Neuronal stem cell (in vitro differentiated cells): Measurements from ENCODE around the gene TRPC4AP.

Experiments
- DNase-seq: peaks from one replicate; pipeline ENCODE4 v3.0.0-alpha.2; 2013; ENCODE audit warnings: low spot score
- H2AFZ ChIP-seq: one replicate; pipeline ENCODE4 v1.6.1; 2013; ENCODE audit warnings: mild to moderate bottlenecking, low read length, inconsistent platforms
- H2AK5ac ChIP-seq: 2 replicates; pipeline ENCODE4 v1.6.1; 2013; ENCODE audit warnings: low read depth, mild to moderate bottlenecking, inconsistent platforms, low read length, moderate library complexity, mixed read lengths
- H2BK120ac ChIP-seq: 2 replicates; pipeline ENCODE4 v1.6.1; 2013; ENCODE audit warnings: low read depth, mild to moderate bottlenecking, inconsistent platforms, low read length, moderate library complexity, mixed read lengths
- H2BK12ac ChIP-seq: one replicate; pipeline ENCODE4 v1.6.1; 2013; ENCODE audit warnings: low read length, inconsistent platforms
- H2BK15ac ChIP-seq: 2 replicates; pipeline ENCODE4 v1.6.1; 2013; ENCODE audit warnings: mild to moderate bottlenecking, low read length, inconsistent platforms, mixed read lengths
- H2BK5ac ChIP-seq: one replicate; pipeline ENCODE4 v1.6.1; 2013; ENCODE audit warnings: inconsistent platforms, mild to moderate bottlenecking, low read length, moderate library complexity
- H3K14ac ChIP-seq: one replicate; pipeline ENCODE4 v1.6.1; 2013; ENCODE audit warnings: low read length, inconsistent platforms
- H3K18ac ChIP-seq: 2 replicates; pipeline ENCODE4 v1.6.1; 2013; ENCODE audit warnings: low read length, inconsistent platforms
- H3K23ac ChIP-seq: 2 replicates; pipeline ENCODE4 v1.6.1; 2013; ENCODE audit warnings: low read depth, mild to moderate bottlenecking, mixed read lengths, low read length, inconsistent platforms; ENCODE audit not compliant: poor library complexity
- H3K27ac ChIP-seq: replicated peaks from 3 replicates; pipeline ENCODE4 v1.5.1; 2013; ENCODE audit warnings: low read length, inconsistent platforms
- H3K27me3 ChIP-seq, 3 experiments: 2 replicates each; pipeline ENCODE4 v1.6.1; 2013; ENCODE audit warnings: low read length in 3 of 3, mild to moderate bottlenecking in 2 of 3, inconsistent platforms in 1 of 3, low read depth in 1 of 3, mixed read lengths in 1 of 3, moderate library complexity in 1 of 3; ENCODE audit not compliant: control insufficient read depth in 3 of 3, insufficient read depth in 3 of 3
- H3K36me3 ChIP-seq, 2 donors: replicated peaks in 1 of 2; 2 replicates each; pipeline ENCODE4 v1.6.1; 2013; ENCODE audit warnings: low read length in 2 of 2; ENCODE audit not compliant: control insufficient read depth in 2 of 2, insufficient read depth in 2 of 2
- H3K4ac ChIP-seq: 2 replicates; pipeline ENCODE4 v1.6.1; 2013; ENCODE audit warnings: inconsistent platforms, mild to moderate bottlenecking, low read length, moderate library complexity
- H3K4me1 ChIP-seq, 2 donors: 1 replicate in 1 of 2; 2 replicates in 1 of 2; pipeline ENCODE4 v1.6.1; 2013; ENCODE audit warnings: low read length in 2 of 2, low read depth in 1 of 2; ENCODE audit not compliant: control insufficient read depth in 2 of 2, insufficient read depth in 1 of 2
- H3K4me2 ChIP-seq: one replicate; pipeline ENCODE4 v1.6.1; 2013; ENCODE audit warnings: mild to moderate bottlenecking, low read length, inconsistent platforms; ENCODE audit not compliant: insufficient read depth, poor library complexity, severe bottlenecking
- H3K4me3 ChIP-seq, 2 donors: 2 replicates each; pipeline ENCODE4 v1.5.1; 2013; ENCODE audit warnings: low read length in 2 of 2, mild to moderate bottlenecking in 2 of 2, inconsistent platforms in 1 of 2, moderate library complexity in 1 of 2
- H3K79me1 ChIP-seq: one replicate; pipeline ENCODE4 v1.6.1; 2013; ENCODE audit warnings: low read depth, mild to moderate bottlenecking, inconsistent platforms, low read length, moderate library complexity
- H3K9ac ChIP-seq: one replicate; pipeline ENCODE4 v1.6.1; 2013; ENCODE audit warnings: mild to moderate bottlenecking, low read depth, low read length, inconsistent platforms; ENCODE audit not compliant: poor library complexity
- H3K9me3 ChIP-seq, 2 donors: replicated peaks in 1 of 2; 2 replicates each; pipeline versions ENCODE3 to v1.6.1; 2013; ENCODE audit warnings: low read length in 2 of 2, mild to moderate bottlenecking in 2 of 2, inconsistent platforms in 1 of 2, low read depth in 1 of 2, mixed read lengths in 1 of 2, moderate library complexity in 1 of 2; ENCODE audit not compliant: control insufficient read depth in 2 of 2, insufficient read depth in 1 of 2
- H4K8ac ChIP-seq: one replicate; pipeline ENCODE4 v1.6.1; 2013; ENCODE audit warnings: low read depth, mild to moderate bottlenecking, inconsistent platforms, low read length, moderate library complexity
- H4K91ac ChIP-seq: one replicate; pipeline ENCODE4 v1.6.1; 2013; ENCODE audit warnings: low read length, low read depth, mild to moderate bottlenecking, inconsistent platforms; ENCODE audit not compliant: poor library complexity
- WGBS, 2 donors: extraction: QIAGEN DNeasy Blood & Tissue Kit; methylation state at CpG; one replicate each; pipeline ENCODE4 v1.1.7; 2013; ENCODE audit warnings: missing lambda C conversion rate in 2 of 2, mixed read lengths in 1 of 2; ENCODE audit not compliant: insufficient read length in 2 of 2, insufficient replicate concordance in 1 of 2; ENCODE audit errors: extremely low coverage in 2 of 2; 5-methylcytosine and 5-hydroxymethylcytosine counted together

Gene TRPC4AP

GRCh38 chr20:35021831-35022230 lies 70.8 kb downstream of the TRPC4AP start:
- H4K8ac ChIP-seq: no peak overlapping the region
- H3K4me2 ChIP-seq: no peak overlapping the region
- no peak overlapping the region for H2AK5ac ChIP-seq
- H3K14ac ChIP-seq: no peak overlapping the region
- H4K91ac ChIP-seq: no peak overlapping the region
- WGBS, 2 donors: no CpG with 5 or more reads among the region's 1 CpG
- no peak overlapping the region for H2AFZ ChIP-seq
- no peaks in the 10 kb centered on the region for H3K9me3 ChIP-seq
- H3K23ac ChIP-seq: no peak overlapping the region
- H2BK15ac ChIP-seq: no peak overlapping the region
- H3K27ac ChIP-seq: no peak overlapping the region
- H2BK120ac ChIP-seq: no peak overlapping the region
- H3K9ac ChIP-seq: no peak overlapping the region
- DNase-seq: no peak
- no peak overlapping the region for H2BK12ac ChIP-seq
- H3K4ac ChIP-seq: no peak overlapping the region
- H3K27me3 ChIP-seq: no peaks in the 10 kb centered on the region
- H3K79me1 ChIP-seq: peaks cover 5% of the 10 kb centered on the region
- H2BK5ac ChIP-seq: no peak overlapping the region
- no peak overlapping the region for H3K18ac ChIP-seq
- no peak overlapping the region for H3K4me3 ChIP-seq
- H3K36me3 ChIP-seq: peaks cover 25 to 93% of the 10 kb centered on the region in 2 donors
- H3K4me1 ChIP-seq: no peaks in the 10 kb centered on the region

- H4K91ac ChIP-seq: no peak overlapping the region
- H3K36me3 ChIP-seq: peaks cover 27 to 93% of the 10 kb centered on the region in 2 donors
- H2BK5ac ChIP-seq: no peak overlapping the region
- H2AFZ ChIP-seq: no peak overlapping the region
- H3K27me3 ChIP-seq: no peaks in the 10 kb centered on the region
- no peak overlapping the region for H2BK15ac ChIP-seq
- no peak overlapping the region for H3K4ac ChIP-seq
- H3K23ac ChIP-seq: no peak overlapping the region
- DNase-seq: no peak
- H3K9ac ChIP-seq: no peak overlapping the region
- H2BK12ac ChIP-seq: no peak overlapping the region
- H3K27ac ChIP-seq: no peak overlapping the region
- WGBS, 2 donors: no CpG with 5 or more reads among the region's 12 CpGs
- no peaks in the 10 kb centered on the region for H3K9me3 ChIP-seq
- H3K4me2 ChIP-seq: no peak overlapping the region
- no peak overlapping the region for H4K8ac ChIP-seq
- no peaks in the 10 kb centered on the region for H3K4me1 ChIP-seq
- no peak overlapping the region for H3K4me3 ChIP-seq
- no peak overlapping the region for H2BK120ac ChIP-seq
- no peak overlapping the region for H3K14ac ChIP-seq
- H3K79me1 ChIP-seq: peaks cover 5% of the 10 kb centered on the region
- H3K18ac ChIP-seq: no peak overlapping the region
- H2AK5ac ChIP-seq: no peak overlapping the region
Observed at GRCh38 chr20:35021063-35021462, 71.5 kb downstream of the TRPC4AP start.

GRCh38 chr20:35020108-35020928 lies 72.3 kb downstream of the TRPC4AP start:
- Histone ChIP-seq H2BK5ac (no peak overlapping the region), H2AFZ (no peak overlapping the region), H3K14ac (no peak overlapping the region), H3K18ac (no peak overlapping the region), H3K9ac (no peak overlapping the region), H3K27me3 (no peaks in the 10 kb centered on the region), H2BK12ac (no peak overlapping the region), H2BK120ac (no peak overlapping the region), H4K91ac (no peak overlapping the region), H3K4ac (no peak overlapping the region), H3K9me3 (no peaks in the 10 kb centered on the region), H2BK15ac (no peak overlapping the region), H3K4me2 (no peak overlapping the region), H3K36me3 (peaks cover 33 to 93% of the 10 kb centered on the region in 2 donors), H2AK5ac (no peak overlapping the region), H3K79me1 (peaks cover 5% of the 10 kb centered on the region), H4K8ac (no peak overlapping the region), H3K4me1 (no peaks in the 10 kb centered on the region), H3K27ac (no peak overlapping the region), H3K23ac (peak overlapping the region; percentile 27), H3K4me3 (no peak overlapping the region)
- no peak for DNase-seq
- WGBS, 2 donors: no CpG with 5 or more reads among the region's 8 CpGs

GRCh38 chr20:35018590-35019371 lies 73.8 kb downstream of the TRPC4AP start:
- peaks cover 31 to 94% of the 10 kb centered on the region in 2 donors for H3K36me3 ChIP-seq

More at GRCh38 chr20:35018590-35019371, 73.8 kb downstream of the TRPC4AP start:
- WGBS, 2 donors: no CpG with 5 or more reads among the region's 11 CpGs
- H2BK12ac ChIP-seq: no peak overlapping the region
- no peaks in the 10 kb centered on the region for H3K4me1 ChIP-seq
- no peak overlapping the region for H3K27ac ChIP-seq
- H3K4ac ChIP-seq: no peak overlapping the region
- H3K9ac ChIP-seq: no peak overlapping the region
- H2BK120ac ChIP-seq: no peak overlapping the region
- H3K4me2 ChIP-seq: no peak overlapping the region
- no peak overlapping the region for H2AK5ac ChIP-seq
- no peak overlapping the region for H3K4me3 ChIP-seq
- DNase-seq: no peak
- H3K14ac ChIP-seq: no peak overlapping the region
- H3K79me1 ChIP-seq: peaks cover 2% of the 10 kb centered on the region
- no peak overlapping the region for H2BK15ac ChIP-seq
- H2AFZ ChIP-seq: no peak overlapping the region
- no peak overlapping the region for H4K91ac ChIP-seq
- no peak overlapping the region for H3K18ac ChIP-seq
- no peak overlapping the region for H3K23ac ChIP-seq
- H3K27me3 ChIP-seq: no peaks in the 10 kb centered on the region
- H3K9me3 ChIP-seq: no peaks in the 10 kb centered on the region
- H4K8ac ChIP-seq: no peak overlapping the region
- H2BK5ac ChIP-seq: no peak overlapping the region
